GM19035 (cell line): Measurements from ENCODE around the gene CYTL1.
"Not testable (repeated sequence)": the region's sequence is repeated elsewhere in the genome, so short reads cannot be mapped to it uniquely, and the experiment has no call there.

Experiments
- ATAC-seq: cut with Tn5 transposase; IDR thresholded peaks from one replicate; pipeline ENCODE4 v1.9.1; 2021; ENCODE audit not compliant: unreplicated experiment

The CYTL1 gene, protein sequence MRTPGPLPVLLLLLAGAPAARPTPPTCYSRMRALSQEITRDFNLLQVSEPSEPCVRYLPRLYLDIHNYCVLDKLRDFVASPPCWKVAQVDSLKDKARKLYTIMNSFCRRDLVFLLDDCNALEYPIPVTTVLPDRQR

DNA sequence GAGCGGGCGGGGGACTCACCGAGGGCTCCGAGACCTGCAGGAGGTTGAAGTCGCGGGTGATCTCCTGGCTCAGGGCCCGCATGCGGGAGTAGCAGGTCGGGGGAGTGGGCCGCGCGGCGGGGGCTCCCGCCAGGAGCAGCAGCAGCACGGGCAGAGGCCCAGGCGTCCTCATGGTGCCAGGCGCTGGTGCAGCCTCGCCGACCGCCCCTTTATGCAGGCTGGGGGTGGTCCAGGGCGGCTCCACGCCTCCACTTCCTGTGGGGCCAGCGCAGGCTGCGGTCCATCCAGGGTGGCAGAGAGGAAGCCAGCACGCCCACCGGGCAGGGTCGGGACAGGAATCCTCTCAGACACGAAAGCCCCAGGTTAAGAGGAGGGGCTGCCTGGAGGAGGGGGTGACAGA, at the start of gene CYTL1:
Gene CYTL1, minus strand, starts transcription at position 185 of the 400 bp plus-strand sequence. Its CDS starts 13 bp downstream, at position 172.
- no peak for ATAC-seq

- no peak for ATAC-seq
Measured at GRCh38 chr4:5067908-5068307, 48.6 kb upstream of the CYTL1 start.

- ATAC-seq = not testable (repeated sequence)
Measured at GRCh38 chr4:5066968-5067367, 47.7 kb upstream of the CYTL1 start.

DNA sequence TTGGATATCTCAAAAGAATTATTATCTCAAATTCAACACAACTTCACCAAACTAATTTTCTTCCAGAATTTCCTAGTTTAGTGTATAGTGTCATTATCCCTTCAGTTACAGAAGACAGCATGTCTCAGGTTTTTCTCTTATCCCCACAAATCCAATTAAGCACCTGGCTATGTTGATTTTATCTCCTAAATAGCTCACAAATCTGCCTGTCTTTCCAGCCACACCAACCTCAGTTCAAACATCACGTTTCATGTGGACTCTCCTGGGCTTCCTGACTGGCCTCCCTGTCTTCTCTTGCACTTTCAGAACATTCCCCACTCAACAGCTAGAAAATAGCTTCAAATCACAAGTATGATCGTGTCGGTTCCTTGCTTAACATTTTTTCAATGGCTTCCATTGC, 46.8 kb upstream of the CYTL1 start:
- no peak for ATAC-seq

- ATAC-seq = no peak
Measured at GRCh38 chr4:5055411-5055810, 36.2 kb upstream of the CYTL1 start.

GRCh38 chr4:5054532-5054931, 35.3 kb upstream of the CYTL1 start:
- no peak for ATAC-seq

DNA sequence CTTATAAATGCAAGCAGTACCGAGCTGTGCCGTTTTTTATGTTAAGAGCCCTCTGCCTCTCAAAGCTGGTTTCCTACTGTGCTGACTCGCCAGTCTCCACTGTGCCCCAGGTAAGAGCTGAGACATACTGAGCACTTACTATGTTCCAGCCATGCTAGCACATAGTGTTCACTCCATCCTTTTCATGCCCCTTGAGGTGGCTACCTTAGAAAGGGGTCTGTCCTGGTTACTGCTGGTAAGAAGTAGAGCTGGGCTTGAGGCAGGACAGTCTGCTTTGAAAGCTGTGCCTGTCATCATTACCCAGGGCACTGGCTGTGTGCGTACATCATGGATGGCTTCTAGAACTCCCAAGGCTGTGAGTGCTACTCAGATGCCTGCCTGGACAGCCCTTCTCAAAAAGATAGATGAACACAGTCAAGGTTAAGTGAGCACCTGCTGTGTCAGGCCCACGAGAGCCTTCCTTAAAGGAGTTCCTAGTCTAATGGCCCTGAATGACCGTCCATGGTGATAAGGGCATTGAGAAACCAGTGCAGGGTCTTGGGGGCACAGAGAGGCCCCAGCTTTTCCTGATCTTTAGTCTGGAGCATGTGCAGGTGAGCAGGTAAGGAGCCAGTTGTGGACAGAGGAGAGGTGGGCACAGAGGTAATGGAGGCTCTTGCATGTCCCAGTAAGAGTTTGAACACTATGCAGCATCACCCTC, 33.6 kb upstream of the CYTL1 start:
- ATAC-seq = no peak

DNA sequence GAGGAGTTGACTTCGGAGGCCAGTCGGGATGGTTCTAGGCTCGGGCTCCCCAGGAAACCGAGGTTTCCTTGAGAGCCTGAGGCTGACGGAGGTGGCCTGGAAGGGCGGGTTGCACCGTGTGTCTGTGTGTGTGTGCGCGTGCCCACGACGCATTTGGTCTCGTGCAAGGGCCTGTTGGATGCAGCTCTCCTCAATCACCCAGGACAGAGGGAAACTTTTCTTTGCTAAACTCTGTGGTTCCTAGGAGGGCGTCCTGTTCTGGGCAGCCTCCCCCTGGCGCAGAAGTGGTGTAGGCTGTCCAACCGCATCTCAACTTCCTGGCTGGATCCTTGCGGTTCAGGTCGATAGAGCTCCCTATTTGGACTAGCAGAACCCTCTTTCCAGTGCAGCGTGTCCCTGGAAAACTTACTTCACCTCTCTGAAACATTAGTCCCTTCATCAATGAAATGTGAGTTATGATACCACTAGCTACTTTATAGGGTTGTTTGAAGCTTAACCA, 33.0 kb upstream of the CYTL1 start:
- no peak for ATAC-seq

- ATAC-seq = no peak
Measured at GRCh38 chr4:5051278-5052203, 32.3 kb upstream of the CYTL1 start, which contains the start of gene STK32B. Gene STK32B (plus strand): TSS chr4:5051480.

GRCh38 chr4:5050520-5051277, 31.4 kb upstream of the CYTL1 start:
- no peak for ATAC-seq

GRCh38 chr4:5048721-5049120, 29.5 kb upstream of the CYTL1 start:
- no peak for ATAC-seq

- no peak for ATAC-seq
Measured at GRCh38 chr4:5045097-5045496, 25.8 kb upstream of the CYTL1 start.

- ATAC-seq = no peak
Measured at GRCh38 chr4:5044341-5044740, 25.1 kb upstream of the CYTL1 start.

- no peak for ATAC-seq
Measured at GRCh38 chr4:5043579-5043978, 24.3 kb upstream of the CYTL1 start.

DNA sequence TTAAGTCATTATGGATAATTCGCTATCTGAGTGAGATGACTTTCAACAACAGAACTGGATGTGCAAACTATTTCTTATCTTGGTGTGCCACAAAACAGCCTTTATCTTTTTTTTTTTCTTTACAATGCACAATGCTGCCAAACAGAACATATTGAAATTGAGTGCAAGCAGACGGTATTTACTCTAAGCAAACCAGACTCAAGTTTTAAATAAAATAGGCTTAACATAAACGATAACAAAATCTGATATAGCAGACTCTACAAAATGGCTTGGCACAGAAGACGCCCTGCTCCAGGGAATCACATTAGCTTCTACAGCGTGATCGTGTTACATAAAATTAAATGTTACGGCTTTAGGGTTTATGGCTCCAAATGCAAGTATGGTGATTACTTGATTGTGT, 22.4 kb upstream of the CYTL1 start:
- ATAC-seq = no peak

DNA sequence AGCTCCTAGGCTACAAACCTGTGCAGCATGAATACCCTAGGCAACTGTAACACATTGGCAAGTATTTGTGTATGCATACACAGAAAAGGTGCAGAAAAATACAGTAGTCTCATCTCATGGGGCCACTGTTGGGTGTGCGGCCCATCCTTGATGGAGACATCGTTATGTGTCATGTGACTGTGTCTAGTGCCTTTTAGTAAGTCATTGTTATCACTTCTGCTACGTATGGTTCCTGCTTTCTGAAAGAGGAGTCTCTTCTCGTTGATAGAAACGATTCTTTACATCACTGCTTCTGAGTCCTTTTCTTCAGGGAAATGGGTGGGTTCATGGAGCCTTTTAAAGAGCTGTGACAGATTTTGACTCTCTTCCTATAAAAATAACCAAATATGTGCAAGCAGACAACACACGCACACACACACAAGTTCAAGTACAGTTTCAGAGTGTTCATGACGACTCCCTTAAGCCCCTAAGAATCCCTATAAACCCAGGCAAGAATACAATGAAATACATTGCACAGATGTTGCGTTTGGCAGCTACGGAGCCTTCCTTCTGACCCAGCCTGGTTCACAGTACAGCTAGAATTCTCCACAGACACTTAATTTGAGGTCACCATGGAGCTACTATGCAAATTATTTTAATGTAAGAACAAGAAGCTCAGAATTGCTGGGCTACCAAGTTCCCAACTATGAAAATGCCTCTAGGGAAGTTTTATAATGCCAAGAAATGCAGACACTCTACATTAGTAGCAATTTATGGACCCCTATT, 21.8 kb upstream of the CYTL1 start:
- ATAC-seq = no peak

- no peak for ATAC-seq
Measured at GRCh38 chr4:5039800-5040199, 20.5 kb upstream of the CYTL1 start.

GRCh38 chr4:5037553-5038551, 18.6 kb upstream of the CYTL1 start:
- ATAC-seq = no peak

DNA sequence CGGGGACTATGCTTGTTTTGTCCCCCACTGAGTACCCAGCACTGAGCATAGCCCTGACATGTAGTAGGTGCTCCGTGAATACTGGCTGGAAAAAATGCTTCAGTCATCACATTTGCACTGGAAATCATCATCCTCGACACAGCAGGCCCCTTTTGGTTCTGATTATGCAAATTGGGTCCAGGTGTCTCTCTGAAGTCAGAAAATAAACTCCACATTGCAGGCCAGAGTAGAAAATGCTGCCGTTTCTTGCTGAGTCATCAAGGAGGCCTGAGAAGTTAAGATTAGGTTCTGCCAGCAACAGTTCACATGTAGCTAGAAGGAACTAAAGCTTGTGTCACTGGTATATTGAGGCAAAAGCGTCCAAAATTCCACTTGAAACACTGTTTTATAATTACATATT, 17.0 kb upstream of the CYTL1 start:
- ATAC-seq = no peak
